Prostate gland (tissue), 2 donors: Measurements from ENCODE around the gene PPP5C.

Experiments
- CTCF ChIP-seq, 4 experiments: fragments of 200-600 bp in 2 of 4; fragments of 450-650 bp in 2 of 4; sonication (generic) in 2 of 4; IDR thresholded peaks; 1 replicate in 3 of 4; 2 replicates in 1 of 4; pipeline ENCODE4 v1.5.1; 2016 to 2019; ENCODE audit warnings: antibody characterized with exemption in 4 of 4, mild to moderate bottlenecking in 2 of 4, moderate library complexity in 2 of 4
- POLR2AphosphoS5 ChIP-seq: sonication (generic); formaldehyde crosslinking; IDR thresholded peaks from one replicate; pipeline ENCODE4 v1.6.1; 2017; ENCODE audit warnings: antibody characterized with exemption

DNA sequence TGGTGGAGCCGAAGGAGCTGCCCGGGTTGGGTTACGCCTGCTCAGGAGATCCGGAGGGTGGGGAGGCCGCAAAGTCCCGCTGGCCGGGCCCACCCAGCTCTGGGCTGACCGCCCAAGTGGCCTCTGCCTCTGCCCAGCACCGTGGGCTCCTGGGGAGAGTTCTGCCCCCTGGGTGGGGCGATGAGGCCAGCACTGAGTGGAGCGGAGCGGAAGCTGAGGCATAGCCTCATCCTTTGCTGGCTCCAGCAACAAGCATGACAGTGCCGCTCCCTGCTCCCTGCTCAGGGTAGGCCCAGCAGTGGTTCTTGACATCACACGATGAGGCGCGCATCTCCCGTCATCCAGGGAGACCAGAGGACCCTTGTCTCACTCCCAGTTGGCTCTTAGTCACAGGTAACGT lies 44.0 kb downstream of the PPP5C start:
- no peak for TF ChIP-seq CTCF (IDR thresholded peaks at IDR 0.05)
- no peak for TF ChIP-seq POLR2AphosphoS5
